ENCODE measurements around the gene SMC3.

The SMC3 gene

DNA sequence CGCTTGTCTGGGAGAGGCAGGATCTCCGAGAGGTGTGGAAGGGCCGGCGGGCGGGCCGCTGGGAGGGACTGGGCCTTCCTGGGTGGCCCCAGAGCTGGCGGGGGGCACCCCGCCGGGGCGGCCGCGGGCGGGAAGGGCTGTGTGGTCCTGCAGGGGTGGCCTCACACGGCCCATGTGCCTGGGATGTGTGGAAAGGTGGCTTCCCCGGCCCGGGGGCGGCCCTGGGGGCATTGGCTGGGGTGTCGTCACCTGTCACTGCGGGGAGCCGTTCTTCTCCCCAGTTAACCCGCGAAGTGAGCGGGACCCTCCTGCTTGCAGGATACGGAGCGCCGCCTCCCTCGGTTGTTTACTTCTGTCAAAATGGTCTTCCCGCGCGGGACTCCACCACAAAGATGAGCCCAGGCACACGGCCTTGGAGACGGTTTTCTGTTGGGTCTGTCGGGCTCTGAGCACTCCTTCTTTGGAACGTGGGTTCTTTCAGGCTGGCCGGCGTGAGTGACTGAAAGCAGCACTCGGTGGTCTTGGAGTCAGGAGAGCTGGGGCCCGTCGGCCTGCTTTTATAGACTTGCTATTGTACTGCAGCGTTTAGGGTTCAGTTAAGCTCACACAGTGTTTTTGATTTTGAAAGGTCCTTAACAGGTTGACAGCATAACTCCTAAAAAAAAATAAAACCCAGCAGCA lies 700 bp downstream of the SMC3 start:
- TF ChIP-seq RAD21 (IDR thresholded peaks at IDR 0.05; ENCODE audit: low read depth) = no peak
- TF ChIP-seq EP300 (IDR thresholded peaks at IDR 0.05; ENCODE audit: borderline replicate concordance) = no peak
- TF ChIP-seq TAF1 (IDR thresholded peaks at IDR 0.05; ENCODE audit: low read depth) = no peak
- no peak for TF ChIP-seq CEBPB (IDR thresholded peaks at IDR 0.05)
- no peak for TF ChIP-seq ZBTB7A (IDR thresholded peaks at IDR 0.05; ENCODE audit: low read depth)
- no peak for TF ChIP-seq FOXM1 (IDR thresholded peaks at IDR 0.05; ENCODE audit: borderline replicate concordance, low read depth)
- no peak for TF ChIP-seq CREB1 (IDR thresholded peaks at IDR 0.05; ENCODE audit: low read depth)
- TF ChIP-seq, protein P1, sequence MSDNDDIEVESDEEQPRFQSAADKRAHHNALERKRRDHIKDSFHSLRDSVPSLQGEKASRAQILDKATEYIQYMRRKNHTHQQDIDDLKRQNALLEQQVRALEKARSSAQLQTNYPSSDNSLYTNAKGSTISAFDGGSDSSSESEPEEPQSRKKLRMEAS (IDR thresholded peaks at IDR 0.05) = no peak
- no peak for TF ChIP-seq YY1 (IDR thresholded peaks at IDR 0.05; ENCODE audit: low read depth)
- TF ChIP-seq TCF12 (IDR thresholded peaks at IDR 0.05; ENCODE audit: low read depth) = no peak; the same call in 1 of the 2 replicates
- TF ChIP-seq, protein P2, sequence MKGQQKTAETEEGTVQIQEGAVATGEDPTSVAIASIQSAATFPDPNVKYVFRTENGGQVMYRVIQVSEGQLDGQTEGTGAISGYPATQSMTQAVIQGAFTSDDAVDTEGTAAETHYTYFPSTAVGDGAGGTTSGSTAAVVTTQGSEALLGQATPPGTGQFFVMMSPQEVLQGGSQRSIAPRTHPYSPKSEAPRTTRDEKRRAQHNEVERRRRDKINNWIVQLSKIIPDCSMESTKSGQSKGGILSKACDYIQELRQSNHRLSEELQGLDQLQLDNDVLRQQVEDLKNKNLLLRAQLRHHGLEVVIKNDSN (IDR thresholded peaks at IDR 0.05) = no peak

DNA sequence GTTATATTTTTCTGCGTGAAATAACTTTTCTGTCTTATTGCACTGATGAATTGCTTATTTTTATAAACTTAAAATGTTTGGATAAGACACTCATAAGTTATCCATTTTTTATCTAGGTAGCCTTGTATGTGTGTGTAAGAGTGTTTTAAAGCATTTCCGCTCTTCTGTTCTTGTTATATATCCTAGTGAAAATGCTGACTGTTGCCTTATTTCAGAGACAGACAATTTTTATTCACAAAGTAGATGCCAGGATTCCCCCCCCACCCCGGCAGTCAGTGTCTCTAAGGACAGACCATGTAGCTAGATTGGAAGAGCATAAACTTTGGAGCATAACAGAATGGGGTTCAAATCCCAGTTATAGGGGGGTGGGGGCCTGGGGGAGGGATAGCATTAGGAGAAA lies 1.6 kb downstream of the SMC3 start:
- TF ChIP-seq, protein P2 (IDR thresholded peaks at IDR 0.05) = no peak
- TF ChIP-seq EGR1 (IDR thresholded peaks at IDR 0.05) (no peak), TAF1 (IDR thresholded peaks at IDR 0.05; ENCODE audit: low read depth) (no peak), YY1 (IDR thresholded peaks at IDR 0.05; ENCODE audit: low read depth) (no peak), RAD21 (IDR thresholded peaks at IDR 0.05; ENCODE audit: low read depth) (no peak), CREB1 (IDR thresholded peaks at IDR 0.05; ENCODE audit: low read depth) (no peak), TEAD4 (IDR thresholded peaks at IDR 0.05) (no peak), ZBTB7A (IDR thresholded peaks at IDR 0.05; ENCODE audit: low read depth) (no peak), NFIC (IDR thresholded peaks at IDR 0.05) (no peak), TCF12 (IDR thresholded peaks at IDR 0.05; ENCODE audit: low read depth) (no peak), EP300 (IDR thresholded peaks at IDR 0.05; ENCODE audit: borderline replicate concordance) (no peak), FOXM1 (IDR thresholded peaks at IDR 0.05; ENCODE audit: borderline replicate concordance, low read depth) (no peak), CEBPB (IDR thresholded peaks at IDR 0.05) (no peak)
- TF ChIP-seq, protein P1 (IDR thresholded peaks at IDR 0.05) = no peak
- TF ChIP-seq, protein P3, sequence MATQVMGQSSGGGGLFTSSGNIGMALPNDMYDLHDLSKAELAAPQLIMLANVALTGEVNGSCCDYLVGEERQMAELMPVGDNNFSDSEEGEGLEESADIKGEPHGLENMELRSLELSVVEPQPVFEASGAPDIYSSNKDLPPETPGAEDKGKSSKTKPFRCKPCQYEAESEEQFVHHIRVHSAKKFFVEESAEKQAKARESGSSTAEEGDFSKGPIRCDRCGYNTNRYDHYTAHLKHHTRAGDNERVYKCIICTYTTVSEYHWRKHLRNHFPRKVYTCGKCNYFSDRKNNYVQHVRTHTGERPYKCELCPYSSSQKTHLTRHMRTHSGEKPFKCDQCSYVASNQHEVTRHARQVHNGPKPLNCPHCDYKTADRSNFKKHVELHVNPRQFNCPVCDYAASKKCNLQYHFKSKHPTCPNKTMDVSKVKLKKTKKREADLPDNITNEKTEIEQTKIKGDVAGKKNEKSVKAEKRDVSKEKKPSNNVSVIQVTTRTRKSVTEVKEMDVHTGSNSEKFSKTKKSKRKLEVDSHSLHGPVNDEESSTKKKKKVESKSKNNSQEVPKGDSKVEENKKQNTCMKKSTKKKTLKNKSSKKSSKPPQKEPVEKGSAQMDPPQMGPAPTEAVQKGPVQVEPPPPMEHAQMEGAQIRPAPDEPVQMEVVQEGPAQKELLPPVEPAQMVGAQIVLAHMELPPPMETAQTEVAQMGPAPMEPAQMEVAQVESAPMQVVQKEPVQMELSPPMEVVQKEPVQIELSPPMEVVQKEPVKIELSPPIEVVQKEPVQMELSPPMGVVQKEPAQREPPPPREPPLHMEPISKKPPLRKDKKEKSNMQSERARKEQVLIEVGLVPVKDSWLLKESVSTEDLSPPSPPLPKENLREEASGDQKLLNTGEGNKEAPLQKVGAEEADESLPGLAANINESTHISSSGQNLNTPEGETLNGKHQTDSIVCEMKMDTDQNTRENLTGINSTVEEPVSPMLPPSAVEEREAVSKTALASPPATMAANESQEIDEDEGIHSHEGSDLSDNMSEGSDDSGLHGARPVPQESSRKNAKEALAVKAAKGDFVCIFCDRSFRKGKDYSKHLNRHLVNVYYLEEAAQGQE (IDR thresholded peaks at IDR 0.05; ENCODE audit: low read depth) = no peak

DNA sequence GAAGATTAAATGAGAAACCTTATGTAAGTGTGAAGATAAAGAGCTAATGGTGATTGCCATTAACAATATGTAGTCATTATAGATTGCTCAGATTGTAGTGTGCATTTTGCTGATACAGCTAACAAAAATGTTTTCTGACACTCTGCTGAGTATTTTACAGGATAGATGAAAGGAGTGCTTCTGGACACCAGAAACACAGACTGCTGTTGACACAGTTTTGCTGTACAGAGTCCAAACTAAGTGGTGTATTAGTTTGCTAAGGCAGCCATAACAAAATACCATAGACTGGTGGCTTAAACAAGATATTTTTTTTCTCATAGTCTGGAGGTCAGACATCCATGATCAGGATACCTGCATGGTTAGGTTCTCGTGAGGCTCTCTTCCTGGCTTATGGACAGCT lies 2.2 kb downstream of the SMC3 start:
- TF ChIP-seq RAD21 (IDR thresholded peaks at IDR 0.05; ENCODE audit: low read depth) = no peak
- no peak for TF ChIP-seq EP300 (IDR thresholded peaks at IDR 0.05; ENCODE audit: borderline replicate concordance)
- TF ChIP-seq FOXM1 (IDR thresholded peaks at IDR 0.05; ENCODE audit: borderline replicate concordance, low read depth) = no peak
- TF ChIP-seq TEAD4 (IDR thresholded peaks at IDR 0.05) = no peak
- no peak for TF ChIP-seq TAF1 (IDR thresholded peaks at IDR 0.05; ENCODE audit: low read depth)
- TF ChIP-seq, protein P3 (IDR thresholded peaks at IDR 0.05; ENCODE audit: low read depth) = no peak
- TF ChIP-seq CEBPB (IDR thresholded peaks at IDR 0.05) = no peak
- no peak for TF ChIP-seq ZBTB7A (IDR thresholded peaks at IDR 0.05; ENCODE audit: low read depth)
- TF ChIP-seq, protein P1 (IDR thresholded peaks at IDR 0.05) = no peak
- TF ChIP-seq EGR1 (IDR thresholded peaks at IDR 0.05) = no peak
- TF ChIP-seq CREB1 (IDR thresholded peaks at IDR 0.05; ENCODE audit: low read depth) = no peak
- TF ChIP-seq TCF12 (IDR thresholded peaks at IDR 0.05; ENCODE audit: low read depth) = no peak
- no peak for TF ChIP-seq NFIC (IDR thresholded peaks at IDR 0.05)

DNA sequence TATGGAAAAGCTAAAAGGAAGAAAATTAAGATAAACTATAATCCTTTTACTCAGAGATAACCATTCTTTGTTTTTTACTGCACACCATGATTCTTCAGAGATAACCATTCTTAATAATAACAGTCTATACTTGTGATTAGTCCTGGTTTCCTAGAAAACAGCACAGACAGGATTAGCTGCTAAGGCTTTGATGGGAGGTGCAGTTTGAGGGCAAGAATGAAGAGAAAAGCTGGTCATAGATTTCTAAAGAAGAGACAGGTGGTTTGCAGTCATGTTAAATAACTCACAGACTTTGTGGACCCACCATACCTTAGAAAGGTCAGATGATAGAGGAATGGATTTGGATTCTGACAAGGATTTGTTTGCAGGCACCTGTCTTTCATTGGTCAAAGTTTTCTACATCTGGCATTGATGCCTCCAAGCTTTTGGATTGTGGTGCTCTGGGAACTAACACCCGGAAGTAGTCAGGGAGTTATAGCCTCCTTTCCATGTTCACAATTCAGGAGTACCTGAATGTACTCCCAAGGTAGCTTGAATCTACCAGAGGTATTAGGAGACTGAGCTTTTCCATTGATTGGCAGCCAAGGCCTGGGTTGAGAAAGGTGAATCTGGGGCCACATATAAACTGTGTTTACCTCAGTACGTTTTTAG lies 3.7 kb downstream of the SMC3 start:
- TF ChIP-seq TCF12 (IDR thresholded peaks at IDR 0.05; ENCODE audit: low read depth) = no peak
- TF ChIP-seq, protein P1 (IDR thresholded peaks at IDR 0.05) = no peak
- TF ChIP-seq ZBTB7A (IDR thresholded peaks at IDR 0.05; ENCODE audit: low read depth) = no peak
- TF ChIP-seq RAD21 (IDR thresholded peaks at IDR 0.05; ENCODE audit: low read depth) = no peak
- TF ChIP-seq, protein P2 (IDR thresholded peaks at IDR 0.05) = no peak
- TF ChIP-seq, protein P3 (IDR thresholded peaks at IDR 0.05; ENCODE audit: low read depth) = no peak
- TF ChIP-seq CEBPB (IDR thresholded peaks at IDR 0.05) = no peak
- no peak for TF ChIP-seq YY1 (IDR thresholded peaks at IDR 0.05; ENCODE audit: low read depth)
- TF ChIP-seq EGR1 (IDR thresholded peaks at IDR 0.05) = no peak
- no peak for TF ChIP-seq FOXM1 (IDR thresholded peaks at IDR 0.05; ENCODE audit: borderline replicate concordance, low read depth)
- no peak for TF ChIP-seq CREB1 (IDR thresholded peaks at IDR 0.05; ENCODE audit: low read depth)
- TF ChIP-seq EP300 (IDR thresholded peaks at IDR 0.05; ENCODE audit: borderline replicate concordance) = no peak
- no peak for TF ChIP-seq TEAD4 (IDR thresholded peaks at IDR 0.05)
- TF ChIP-seq NFIC (IDR thresholded peaks at IDR 0.05) = no peak
- no peak for TF ChIP-seq TAF1 (IDR thresholded peaks at IDR 0.05; ENCODE audit: low read depth)

All from Ishikawa (cell line).